PC-9 (cell line): ENCODE data around the gene NIPA2.

Source experiments
- EZH2 ChIP-seq: fragments of 200-600 bp; sonication (generic); IDR thresholded peaks from 2 replicates; pipeline ENCODE4 v1.8.0; 2017; ENCODE audit warnings: antibody characterized with exemption, low read depth
- TF ChIP-seq, protein P1 (sequence below): fragments of 200-600 bp; sonication (generic); conservative IDR thresholded peaks from 2 replicates; pipeline ENCODE4 v1.6.1; 2017; ENCODE audit warnings: mixed run types, antibody characterized with exemption, mild to moderate bottlenecking, moderate library complexity

DNA sequence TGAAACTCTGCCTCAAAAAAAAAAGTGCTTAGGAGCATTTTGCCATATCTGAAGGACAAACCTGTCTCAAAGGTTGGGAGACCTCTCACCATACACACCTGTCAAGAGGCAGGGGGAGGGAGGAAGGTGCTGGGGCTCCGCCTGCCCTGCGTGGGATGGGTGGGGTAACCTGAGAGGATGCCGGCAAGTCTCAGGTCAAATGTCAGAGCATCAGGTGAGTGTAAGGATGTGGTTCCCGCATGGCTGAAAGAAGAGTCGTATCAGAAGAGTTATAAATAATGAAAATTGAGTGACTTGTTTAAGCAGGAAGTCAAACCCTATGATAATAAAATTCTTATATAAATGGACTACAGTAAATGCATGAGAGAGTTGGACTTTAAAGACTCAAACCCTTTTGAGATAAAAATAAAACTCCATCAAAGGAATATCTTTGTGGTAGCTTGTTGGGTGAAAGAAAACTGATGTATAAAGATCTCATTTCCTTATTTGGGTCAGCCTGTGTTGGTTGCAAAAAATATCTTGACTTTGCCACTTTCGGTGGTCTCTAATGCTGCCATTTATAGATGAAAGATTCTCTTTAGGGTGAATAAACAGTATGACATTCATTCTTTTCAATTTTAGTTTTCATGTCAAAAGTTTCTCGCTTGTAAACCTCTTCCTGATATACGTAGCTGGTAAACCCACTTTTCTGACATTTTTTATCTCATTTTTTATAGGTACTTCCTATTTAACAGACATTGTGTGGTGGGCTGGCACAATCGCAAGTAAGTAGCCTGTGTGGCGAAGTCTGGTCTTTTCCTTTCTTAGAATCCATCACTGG lies 28.2 kb upstream of the NIPA2 start:
- TF ChIP-seq, protein P1, sequence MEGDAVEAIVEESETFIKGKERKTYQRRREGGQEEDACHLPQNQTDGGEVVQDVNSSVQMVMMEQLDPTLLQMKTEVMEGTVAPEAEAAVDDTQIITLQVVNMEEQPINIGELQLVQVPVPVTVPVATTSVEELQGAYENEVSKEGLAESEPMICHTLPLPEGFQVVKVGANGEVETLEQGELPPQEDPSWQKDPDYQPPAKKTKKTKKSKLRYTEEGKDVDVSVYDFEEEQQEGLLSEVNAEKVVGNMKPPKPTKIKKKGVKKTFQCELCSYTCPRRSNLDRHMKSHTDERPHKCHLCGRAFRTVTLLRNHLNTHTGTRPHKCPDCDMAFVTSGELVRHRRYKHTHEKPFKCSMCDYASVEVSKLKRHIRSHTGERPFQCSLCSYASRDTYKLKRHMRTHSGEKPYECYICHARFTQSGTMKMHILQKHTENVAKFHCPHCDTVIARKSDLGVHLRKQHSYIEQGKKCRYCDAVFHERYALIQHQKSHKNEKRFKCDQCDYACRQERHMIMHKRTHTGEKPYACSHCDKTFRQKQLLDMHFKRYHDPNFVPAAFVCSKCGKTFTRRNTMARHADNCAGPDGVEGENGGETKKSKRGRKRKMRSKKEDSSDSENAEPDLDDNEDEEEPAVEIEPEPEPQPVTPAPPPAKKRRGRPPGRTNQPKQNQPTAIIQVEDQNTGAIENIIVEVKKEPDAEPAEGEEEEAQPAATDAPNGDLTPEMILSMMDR = no peak
- no peak for TF ChIP-seq EZH2
